ENCODE results near the gene RNLS.

The RNLS gene

DNA sequence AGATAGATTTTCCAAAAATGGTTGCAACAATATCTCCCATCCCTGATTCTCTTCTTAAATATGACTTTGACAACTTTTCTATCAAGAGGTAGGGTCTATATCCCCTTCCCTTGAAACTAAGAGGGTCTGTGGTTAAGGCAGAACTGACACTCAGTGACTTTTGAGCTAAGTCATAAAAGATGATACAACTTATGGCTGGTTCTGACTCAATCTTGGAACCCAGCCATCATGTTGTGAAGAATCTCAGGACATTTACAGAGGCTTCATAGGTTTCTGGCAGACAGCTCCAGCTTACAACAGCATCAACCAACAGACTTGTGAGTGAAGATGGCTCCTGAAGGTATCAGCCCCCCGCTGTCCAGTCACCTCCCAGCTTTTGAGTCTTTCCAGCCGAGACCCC is 203.5 kb downstream of the RNLS start:
- TF ChIP-seq ZNF473 (tag by site-specific recombination; IDR thresholded peaks at IDR 0.05) (no peak), ZSCAN18 (tag by site-specific recombination; IDR thresholded peaks at IDR 0.05) (no peak), ZNF114 (tag by site-specific recombination; IDR thresholded peaks at IDR 0.05) (no peak), GLI2 (tag by site-specific recombination; IDR thresholded peaks at IDR 0.05; ENCODE audit: borderline replicate concordance, low read depth) (no peak), SP3 (tag by site-specific recombination; IDR thresholded peaks at IDR 0.05) (no peak), ZNF133 (tag by site-specific recombination; IDR thresholded peaks at IDR 0.05) (peak; percentile 32; the same call in 1 of the 2 replicates), ZNF580 (tag by site-specific recombination; IDR thresholded peaks at IDR 0.05) (no peak), ZNF404 (tag by site-specific recombination; IDR thresholded peaks at IDR 0.05) (no peak), ZNF2 (tag by site-specific recombination; IDR thresholded peaks at IDR 0.05) (no peak), ZNF660 (tag by site-specific recombination; IDR thresholded peaks at IDR 0.05) (0 out of 2 replicates have a peak, but pooled peaks have one; percentile 23), ZNF223 (tag by site-specific recombination; IDR thresholded peaks at IDR 0.05) (no peak), WT1 (tag by site-specific recombination; IDR thresholded peaks at IDR 0.05) (no peak), ZNF571 (tag by site-specific recombination; IDR thresholded peaks at IDR 0.05) (no peak)
- TF ChIP-seq, protein P1, sequence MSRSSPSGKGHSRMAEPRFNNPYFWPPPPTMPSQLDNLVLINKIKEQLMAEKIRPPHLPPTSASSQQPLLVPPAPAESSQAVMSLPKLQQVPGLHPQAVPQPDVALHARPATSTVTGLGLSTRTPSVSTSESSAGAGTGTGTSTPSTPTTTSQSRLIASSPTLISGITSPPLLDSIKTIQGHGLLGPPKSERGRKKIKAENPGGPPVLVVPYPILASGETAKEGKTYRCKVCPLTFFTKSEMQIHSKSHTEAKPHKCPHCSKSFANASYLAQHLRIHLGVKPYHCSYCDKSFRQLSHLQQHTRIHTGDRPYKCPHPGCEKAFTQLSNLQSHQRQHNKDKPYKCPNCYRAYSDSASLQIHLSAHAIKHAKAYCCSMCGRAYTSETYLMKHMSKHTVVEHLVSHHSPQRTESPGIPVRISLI (tag by site-specific recombination; IDR thresholded peaks at IDR 0.05): no peak
- TF ChIP-seq, protein P2, sequence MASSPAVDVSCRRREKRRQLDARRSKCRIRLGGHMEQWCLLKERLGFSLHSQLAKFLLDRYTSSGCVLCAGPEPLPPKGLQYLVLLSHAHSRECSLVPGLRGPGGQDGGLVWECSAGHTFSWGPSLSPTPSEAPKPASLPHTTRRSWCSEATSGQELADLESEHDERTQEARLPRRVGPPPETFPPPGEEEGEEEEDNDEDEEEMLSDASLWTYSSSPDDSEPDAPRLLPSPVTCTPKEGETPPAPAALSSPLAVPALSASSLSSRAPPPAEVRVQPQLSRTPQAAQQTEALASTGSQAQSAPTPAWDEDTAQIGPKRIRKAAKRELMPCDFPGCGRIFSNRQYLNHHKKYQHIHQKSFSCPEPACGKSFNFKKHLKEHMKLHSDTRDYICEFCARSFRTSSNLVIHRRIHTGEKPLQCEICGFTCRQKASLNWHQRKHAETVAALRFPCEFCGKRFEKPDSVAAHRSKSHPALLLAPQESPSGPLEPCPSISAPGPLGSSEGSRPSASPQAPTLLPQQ (tag by site-specific recombination; IDR thresholded peaks at IDR 0.05): 0 out of 2 replicates have a peak, but pooled peaks have one; percentile 32
- ChIA-PET CTCF (no interaction called here), POLR2A (no interaction called here)
- H3K4me3 ChIP-seq (ENCODE audit: low read depth, low read length): no peak overlapping the region
- no peaks in the 10 kb centered on the region for H3K4me1 ChIP-seq (ENCODE audit: control insufficient read depth, insufficient read depth, low read length)
- no peaks in the 10 kb centered on the region for H3K9me3 ChIP-seq (ENCODE audit: control insufficient read depth, insufficient read depth, low read depth, low read length)
- no peak overlapping the region for H3K27ac ChIP-seq (ENCODE audit: extremely low read depth, low read depth, low read length)
- H3K36me3 ChIP-seq (ENCODE audit: control insufficient read depth in 2 of 2, insufficient read depth in 1 of 2, low read length in 2 of 2): no peaks in the 10 kb centered on the region; a peak in 1 of 3 replicates

GRCh38 chr10:88377510-88377909 is 205.6 kb downstream of the RNLS start:
- no peak overlapping the region for H3K27ac ChIP-seq (ENCODE audit: extremely low read depth, low read depth, low read length)
- ChIA-PET CTCF (interaction anchor here (0.6 to 1.3 kb wide), 4 partner anchors 9 to 441 kb away, joined by 3 to 4 read pairs (median 3); no protein-coding TSS in a partner anchor), POLR2A (no interaction called here)
- H3K4me1 ChIP-seq (ENCODE audit: control insufficient read depth, insufficient read depth, low read length): no peaks in the 10 kb centered on the region
- TF ChIP-seq, protein P3, sequence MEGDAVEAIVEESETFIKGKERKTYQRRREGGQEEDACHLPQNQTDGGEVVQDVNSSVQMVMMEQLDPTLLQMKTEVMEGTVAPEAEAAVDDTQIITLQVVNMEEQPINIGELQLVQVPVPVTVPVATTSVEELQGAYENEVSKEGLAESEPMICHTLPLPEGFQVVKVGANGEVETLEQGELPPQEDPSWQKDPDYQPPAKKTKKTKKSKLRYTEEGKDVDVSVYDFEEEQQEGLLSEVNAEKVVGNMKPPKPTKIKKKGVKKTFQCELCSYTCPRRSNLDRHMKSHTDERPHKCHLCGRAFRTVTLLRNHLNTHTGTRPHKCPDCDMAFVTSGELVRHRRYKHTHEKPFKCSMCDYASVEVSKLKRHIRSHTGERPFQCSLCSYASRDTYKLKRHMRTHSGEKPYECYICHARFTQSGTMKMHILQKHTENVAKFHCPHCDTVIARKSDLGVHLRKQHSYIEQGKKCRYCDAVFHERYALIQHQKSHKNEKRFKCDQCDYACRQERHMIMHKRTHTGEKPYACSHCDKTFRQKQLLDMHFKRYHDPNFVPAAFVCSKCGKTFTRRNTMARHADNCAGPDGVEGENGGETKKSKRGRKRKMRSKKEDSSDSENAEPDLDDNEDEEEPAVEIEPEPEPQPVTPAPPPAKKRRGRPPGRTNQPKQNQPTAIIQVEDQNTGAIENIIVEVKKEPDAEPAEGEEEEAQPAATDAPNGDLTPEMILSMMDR (tag by site-specific recombination; IDR thresholded peaks at IDR 0.05): no peak
- no peak for TF ChIP-seq ZNF664 (tag by site-specific recombination; IDR thresholded peaks at IDR 0.05)
- TF ChIP-seq, protein P4, sequence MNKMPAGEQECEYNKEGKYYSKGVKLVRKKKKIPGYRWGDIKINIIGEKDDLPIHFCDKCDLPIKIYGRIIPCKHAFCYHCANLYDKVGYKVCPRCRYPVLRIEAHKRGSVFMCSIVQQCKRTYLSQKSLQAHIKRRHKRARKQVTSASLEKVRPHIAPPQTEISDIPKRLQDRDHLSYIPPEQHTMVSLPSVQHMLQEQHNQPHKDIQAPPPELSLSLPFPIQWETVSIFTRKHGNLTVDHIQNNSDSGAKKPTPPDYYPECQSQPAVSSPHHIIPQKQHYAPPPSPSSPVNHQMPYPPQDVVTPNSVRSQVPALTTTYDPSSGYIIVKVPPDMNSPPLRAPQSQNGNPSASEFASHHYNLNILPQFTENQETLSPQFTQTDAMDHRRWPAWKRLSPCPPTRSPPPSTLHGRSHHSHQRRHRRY (tag by site-specific recombination; IDR thresholded peaks at IDR 0.05): no peak
- no peaks in the 10 kb centered on the region for H3K36me3 ChIP-seq (ENCODE audit: control insufficient read depth in 2 of 2, insufficient read depth in 1 of 2, low read length in 2 of 2)
- no peak overlapping the region for H3K4me3 ChIP-seq (ENCODE audit: low read depth, low read length)
- no peaks in the 10 kb centered on the region for H3K9me3 ChIP-seq (ENCODE audit: control insufficient read depth, insufficient read depth, low read depth, low read length)
